RPMI7951 (cell line): Measurements from ENCODE around the gene VAT1. TPM values are rescaled to one million over a fixed set of nuclear protein-coding genes. Genes with fewer than 3 reads are reported as not detected.
"Not testable (repeated sequence)": the region's sequence is repeated elsewhere in the genome, so short reads cannot be mapped to it uniquely, and the experiment has no call there.

Experiments used
- DNase-seq: peaks from one replicate; pipeline ENCODE4 v3.0.0-alpha.2; 2012; ENCODE audit warnings: low read depth
- total RNA-seq: library from RNA; depleted of rRNA; stranded (reverse); fragments of >200 nt; shearing (Covaris generic); gene quantifications from 2 replicates; pipeline ENCODE4 v1.2.3, GENCODE V29; 2014

The VAT1 gene
- total RNA-seq, 1 experiment from 2014 or later, result 97.0 TPM

DNA sequence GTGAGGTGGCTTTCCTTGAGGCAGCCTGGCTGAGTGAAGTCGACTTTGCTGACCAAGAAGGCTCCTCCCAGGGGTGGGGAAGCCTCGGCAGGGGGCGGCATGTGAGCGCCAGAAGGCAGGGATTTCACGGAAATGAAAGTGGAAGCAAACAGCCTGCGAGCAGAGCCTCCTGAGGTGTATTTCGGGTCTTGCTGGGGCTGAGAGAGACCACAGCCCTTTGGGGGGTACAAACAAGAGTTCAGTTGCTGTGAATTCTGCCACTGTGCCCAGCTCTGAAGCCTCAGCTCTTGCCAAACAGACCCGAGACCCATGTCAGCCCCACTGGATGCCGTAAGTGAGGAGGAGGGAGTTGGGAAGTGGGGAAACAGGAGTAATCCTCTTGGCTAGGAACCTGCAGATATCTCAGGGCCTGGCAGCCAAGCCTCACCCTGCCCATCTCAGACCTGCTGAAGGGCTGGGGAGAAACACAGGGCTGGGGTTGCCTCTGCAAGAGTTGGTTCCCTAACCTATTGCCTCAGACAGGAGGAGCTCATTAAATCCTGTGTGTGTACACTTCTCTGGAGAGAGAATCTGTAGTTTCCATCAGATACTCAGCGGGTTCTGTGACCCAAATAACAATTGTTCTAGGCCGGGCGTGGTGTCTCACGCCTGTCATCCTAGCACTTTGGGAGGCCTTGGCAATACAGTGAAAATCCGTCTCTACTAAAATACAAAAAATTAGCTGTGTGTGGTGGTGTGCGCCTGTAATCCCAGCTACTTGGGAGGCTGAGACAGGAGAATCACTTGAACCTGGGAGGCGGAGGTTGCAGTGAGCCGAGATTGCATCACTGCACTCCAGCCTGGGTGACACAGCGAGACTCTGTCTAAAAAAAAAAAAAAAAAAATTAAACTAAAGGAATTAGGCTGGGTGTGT is 15.3 kb downstream of the VAT1 start, which contains the start of gene IFI35:
IFI35 (plus strand) TSS at position 146 of the 913 bp plus-strand sequence; CDS start at position 310, 164 bp downstream.
- peak; percentile 83 for DNase-seq

DNA sequence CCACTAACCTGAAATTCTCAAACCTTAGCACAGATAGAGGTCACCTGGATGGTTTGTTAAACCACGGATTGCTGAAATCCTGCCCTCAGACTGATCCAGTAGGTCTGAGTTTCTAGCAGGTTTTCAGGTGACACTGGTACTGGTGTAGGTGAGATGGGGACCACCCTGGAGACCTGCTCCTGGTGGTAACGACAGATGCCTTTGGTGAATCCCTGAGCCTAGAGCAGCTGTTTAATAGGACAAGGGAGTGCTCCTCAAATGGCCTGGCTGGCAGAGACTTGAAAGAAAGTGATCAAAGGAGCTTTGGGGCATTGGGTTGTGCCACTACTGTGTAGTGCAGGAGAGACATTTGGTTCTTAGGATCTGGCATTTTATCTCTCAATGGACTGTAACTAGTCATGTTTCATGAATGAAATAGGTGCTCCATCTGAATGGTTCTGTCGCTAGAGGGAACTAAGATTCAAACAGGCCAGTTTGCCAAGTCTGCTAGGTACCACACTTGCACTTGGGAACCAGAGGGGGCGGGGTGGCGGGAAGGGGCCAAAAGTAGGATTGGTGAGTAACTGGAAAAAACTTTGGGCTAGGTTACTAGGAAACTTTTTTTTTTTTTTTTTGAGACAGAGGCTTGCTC is 18.5 kb downstream of the VAT1 start:
- peak; percentile 32 for DNase-seq

DNA sequence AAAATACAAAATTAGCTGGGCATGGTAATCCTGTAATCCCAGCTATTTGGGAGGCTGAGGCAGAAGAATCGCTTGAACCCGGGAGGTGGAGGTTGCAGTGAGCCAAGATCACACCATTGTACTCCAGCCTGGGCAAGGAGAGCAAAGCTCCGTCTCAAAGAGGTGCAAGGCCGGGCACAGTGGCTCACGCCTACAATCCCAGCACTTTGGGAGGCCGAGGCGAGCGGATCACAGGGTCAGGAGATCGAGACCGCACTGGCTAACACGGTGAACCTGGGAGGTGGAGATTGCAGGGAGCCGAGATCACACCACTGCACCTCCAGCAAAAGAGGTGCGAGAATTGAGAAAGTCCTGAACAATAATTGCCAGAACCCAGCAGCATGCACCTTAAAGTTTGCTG is 21.3 kb downstream of the VAT1 start:
- not testable (repeated sequence) for DNase-seq

DNA sequence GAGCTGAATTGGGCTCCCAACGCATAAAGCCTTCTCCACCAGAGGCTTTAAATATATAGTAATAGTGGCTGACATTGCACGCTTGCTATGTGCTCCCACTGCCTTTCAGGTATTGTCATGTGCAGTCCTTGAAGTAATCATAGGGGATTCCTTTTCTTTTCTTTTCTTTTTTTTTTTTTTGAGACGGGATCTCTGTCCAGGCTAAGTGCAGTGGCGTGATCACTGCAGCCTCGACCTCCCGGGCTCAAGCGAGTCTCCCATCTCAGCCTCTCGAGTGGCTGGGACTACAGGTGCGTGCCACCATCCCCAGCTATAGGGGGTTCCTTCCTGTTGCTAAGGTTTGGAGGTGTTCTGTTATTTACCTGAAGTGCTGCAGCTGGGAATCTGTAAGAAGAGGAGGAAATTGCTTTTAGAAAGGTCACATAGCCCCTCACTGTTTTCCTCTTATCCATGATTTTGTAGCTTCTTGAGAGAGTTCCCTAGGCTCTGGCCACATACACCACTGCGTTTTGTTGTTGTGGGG is 23.1 kb downstream of the VAT1 start:
- DNase-seq, result no peak

DNA sequence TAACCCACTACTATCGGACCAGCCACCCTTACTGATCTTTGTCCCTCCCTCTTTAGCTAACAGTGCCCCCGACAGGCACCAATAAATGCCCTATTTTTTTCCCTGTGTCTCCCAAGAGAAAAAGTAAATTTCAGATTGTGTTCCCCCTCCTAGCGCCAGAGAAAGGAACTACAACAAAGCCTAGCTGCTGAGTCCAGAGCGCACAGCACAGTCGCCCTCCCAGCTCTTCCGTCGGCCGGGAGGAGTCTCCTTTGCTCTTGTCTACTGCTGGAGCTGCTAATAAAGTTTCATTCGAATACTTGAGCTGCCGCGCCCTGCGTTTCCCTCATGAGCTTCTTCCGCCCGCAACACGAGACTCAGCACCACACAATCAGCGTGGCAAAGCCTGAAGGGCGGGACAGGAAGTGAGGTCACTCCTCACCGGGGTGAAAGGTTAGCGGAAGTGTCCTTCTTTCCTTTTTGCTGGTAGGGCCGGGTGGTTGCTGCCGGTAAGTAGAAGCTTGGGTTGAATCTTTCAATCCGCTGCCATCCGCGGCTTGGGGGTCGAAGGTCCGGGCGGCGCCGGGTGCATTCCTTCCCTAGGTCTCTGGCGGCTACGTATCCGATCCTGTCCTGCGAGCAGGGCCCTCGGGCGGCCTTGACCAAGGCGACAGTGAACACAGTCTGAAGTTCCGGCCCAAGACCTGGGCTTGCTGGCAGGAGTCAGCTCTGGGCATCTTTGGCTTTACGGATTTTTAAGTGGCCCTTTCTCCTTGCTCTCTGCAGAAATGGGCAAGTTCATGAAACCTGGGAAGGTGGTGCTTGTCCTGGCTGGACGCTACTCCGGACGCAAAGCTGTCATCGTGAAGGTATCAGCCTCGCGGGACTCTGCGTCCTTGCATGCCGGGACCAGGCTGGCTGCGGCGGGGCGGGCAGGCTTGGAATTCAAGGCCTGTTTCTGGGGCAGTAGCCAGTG is 23.9 kb downstream of the VAT1 start, which contains the start of gene RPL27:
RPL27 (plus strand) TSS at position 436 of the 955 bp plus-strand sequence; CDS start at position 768, 332 bp downstream.
- DNase-seq, result peak; percentile 100

DNA sequence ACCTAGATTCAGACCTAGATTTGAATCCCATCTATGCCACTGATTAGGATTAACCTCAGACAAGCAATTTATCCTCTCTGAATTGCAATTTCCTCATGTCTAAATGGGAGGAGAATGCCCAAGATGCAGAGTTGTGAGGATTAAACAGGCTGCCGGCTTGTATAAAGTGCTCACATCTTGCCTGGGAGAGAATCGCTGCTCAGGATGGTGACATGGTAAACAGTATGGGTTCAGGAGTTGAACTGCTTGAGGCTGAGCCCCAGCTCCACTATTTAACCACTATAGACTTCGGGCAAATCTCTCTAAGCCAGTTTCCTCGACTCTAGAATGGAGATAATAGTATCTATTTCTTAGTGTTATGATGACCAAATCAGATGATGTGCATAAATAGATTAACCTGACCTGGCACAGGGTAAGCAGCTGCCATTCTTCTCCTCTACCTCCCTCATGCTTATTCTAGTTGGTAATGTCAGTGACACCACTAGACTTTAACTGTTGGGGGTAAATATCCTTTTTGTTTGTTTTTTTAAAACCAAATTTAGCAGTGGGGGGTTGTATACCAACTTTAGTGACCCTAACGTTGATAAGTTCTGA is 24.7 kb downstream of the VAT1 start:
- no peak for DNase-seq

DNA sequence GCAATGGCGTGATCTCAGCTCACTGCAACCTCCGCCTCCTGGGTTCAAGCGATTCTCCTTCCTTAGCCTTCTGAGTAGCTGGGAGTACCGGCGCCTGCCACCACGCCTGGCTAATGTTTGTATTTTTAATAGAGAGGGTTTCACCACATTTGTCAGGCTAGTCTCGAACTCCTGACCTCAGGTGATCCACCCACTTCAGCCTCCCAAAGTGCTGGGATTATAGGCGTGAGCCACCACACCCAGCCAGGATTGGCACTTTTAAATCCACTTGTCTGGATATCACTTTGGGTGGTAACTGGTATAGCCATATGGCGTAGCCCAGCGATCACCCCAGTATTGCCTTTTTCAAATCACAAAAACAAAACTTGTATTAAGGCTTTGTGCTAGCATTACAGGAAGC is 28.3 kb downstream of the VAT1 start:
- DNase-seq, result not testable (repeated sequence)

DNA sequence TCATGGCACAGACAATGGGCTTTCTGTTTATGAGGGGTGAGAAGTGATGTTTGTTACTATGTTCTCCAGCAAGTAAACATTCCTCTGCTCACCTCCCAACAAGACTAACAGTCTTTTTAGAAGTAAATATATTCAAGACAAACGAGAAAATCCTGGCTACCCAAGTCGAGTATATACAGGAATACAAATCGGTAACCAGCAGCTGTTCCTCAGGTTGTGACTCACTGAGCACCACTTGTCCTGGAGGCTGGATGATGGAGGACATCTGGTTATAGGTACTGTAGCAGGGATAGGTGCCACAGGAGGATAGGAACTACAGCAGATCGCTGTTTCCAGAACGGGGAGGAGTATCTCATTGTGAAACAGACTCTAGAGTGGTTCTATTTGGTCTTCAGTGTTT is 29.3 kb downstream of the VAT1 start:
- no peak for DNase-seq

DNA sequence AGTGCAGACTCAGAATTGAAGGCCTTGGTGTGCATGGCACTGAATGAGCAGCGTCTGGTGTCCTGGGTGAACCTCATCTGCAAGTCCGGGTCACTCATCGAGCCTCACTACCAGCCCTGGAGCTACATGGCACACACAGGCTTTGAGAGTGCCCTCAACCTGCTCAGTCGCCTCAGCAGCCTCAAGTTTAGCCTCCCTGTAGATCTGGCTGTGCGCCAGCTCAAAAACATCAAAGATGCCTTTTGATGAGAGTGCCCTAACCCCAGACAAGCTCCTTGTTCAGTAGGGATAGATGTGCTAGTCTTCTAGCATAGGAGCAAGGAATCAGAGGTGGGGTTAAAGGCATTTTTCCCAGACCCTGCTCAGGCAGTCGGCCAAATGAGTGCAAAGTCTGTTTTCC is 30.7 kb downstream of the VAT1 start:
- no peak for DNase-seq

DNA sequence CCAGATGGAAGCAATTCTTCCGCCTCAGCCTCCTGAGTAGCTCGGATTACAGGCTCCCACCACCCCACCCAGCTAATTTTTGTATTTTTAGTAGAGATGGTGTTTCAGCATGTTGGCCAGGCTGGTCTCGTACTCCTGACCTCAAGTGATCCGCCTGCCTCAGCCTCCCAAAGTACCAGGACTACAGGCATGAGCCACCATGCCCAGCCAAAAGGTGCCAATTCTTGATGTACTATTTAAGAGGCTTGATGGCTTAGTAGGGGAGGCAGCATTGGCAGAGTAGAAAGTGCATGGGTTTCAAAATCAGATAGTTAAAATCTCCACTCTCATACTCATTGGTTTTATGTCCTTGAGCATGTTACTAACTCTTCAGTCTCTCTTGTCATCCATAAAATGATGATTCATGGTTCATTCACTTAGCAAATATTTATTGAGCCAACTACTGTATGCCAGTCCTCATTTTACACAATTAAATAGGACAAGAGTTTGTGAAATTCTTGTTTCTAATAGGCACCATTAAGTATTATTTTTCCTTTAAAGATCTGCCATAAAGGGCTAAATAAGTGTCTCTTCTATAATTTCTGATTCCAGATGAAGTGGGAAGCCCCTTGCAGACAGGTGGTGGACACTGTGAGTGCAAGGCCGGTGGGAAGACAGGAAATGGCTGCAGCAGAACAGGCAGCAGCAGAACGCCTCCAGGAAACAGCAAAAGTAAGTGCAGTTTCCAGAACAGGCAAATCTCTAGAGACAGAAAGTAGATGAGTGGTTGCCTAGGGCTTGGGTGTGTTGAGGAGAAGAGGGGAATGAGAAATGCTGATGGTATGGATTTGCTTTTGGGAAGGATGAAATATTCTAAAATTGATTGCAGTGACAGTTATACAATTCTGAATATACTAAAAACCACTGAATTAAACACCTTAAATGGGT is 32.2 kb downstream of the VAT1 start:
- DNase-seq, result peak; percentile 15

DNA sequence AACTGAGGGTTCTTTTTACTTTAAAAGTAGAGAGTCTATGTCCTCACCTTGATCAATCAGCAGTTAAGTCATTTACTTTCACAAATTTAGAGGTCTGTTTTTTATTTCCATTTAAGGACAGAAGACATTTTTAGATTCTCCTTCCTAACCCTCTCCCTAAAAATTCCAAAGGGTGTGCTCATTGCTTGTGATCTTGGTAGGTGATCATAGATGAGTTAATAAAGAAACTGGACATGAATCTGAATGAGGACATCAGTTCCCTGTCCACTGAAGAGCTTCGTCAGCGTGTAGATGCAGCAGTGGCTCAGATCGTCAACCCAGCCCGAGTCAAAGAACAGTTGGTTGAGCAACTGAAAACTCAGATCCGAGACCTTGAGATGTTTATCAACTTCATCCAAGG is 33.0 kb downstream of the VAT1 start:
- no peak for DNase-seq

DNA sequence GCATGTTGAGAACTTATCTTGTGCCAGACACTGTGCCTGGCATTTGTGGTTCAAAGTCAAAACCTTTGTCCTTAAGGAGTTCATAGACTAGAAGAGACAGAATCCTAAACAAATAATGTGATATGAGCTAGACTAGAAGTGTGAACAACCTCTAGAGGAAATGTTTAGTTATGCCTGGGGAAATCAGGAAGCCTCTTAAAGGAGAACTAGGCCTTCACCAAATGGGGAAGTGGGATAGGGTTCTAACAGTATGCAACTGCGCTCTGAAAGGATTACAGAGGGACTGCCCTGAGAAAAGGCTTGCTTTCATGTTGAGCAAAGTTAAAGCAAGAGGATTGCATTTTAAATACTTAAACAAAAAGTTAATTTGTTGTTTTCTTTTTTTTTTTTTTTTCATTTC is 37.0 kb downstream of the VAT1 start:
- DNase-seq, result no peak

DNA sequence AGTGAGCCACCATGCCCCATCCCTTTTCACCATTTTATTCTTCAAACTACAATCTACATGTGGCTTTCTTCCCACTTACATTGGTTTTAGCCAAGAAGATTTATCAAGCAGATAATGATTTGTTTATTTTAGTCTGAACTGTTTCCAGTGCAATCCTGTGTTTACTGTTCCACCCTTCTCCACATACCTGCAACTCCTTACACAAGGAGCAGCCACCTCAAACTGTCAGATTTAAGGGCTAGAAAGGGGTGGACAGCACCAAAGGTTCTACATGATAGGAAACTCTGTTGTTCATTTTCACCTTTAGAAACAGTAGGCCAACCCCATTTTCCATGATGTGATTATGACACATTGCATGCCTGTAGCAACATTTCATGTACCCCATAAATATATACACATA is 39.9 kb downstream of the VAT1 start:
- DNase-seq, result no peak

DNA sequence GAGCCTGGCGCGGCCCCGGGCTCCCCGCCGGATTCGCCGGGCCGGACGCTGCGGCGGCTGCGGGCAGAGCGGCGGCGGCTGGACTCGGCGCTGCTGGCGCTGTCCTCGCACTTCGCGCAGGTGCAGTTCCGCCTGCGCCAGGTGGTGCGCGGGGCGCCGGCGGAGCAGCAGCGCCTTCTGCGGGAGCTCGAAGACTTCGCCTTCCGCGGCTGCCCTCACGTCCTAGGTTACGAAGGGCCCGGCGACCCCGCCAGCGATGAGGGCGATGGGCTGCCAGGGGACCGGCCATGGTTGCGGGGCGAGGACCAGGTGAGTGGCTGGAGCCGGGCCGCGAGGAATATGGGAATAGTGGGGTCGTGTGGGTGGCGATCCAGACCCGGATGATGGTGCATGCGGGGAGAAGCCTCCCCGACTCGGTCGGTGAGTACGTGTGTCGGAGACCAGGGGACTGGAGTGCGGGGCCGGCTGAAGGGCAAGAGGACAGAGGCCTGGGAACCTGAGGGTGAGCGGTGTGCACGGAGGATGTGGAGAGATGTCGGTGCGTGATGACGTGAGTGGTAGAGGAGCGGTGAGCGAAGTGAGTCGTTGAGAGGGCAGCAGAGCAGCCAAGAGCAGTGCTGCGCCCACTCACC is 41.3 kb downstream of the VAT1 start:
- peak; percentile 46 for DNase-seq

DNA sequence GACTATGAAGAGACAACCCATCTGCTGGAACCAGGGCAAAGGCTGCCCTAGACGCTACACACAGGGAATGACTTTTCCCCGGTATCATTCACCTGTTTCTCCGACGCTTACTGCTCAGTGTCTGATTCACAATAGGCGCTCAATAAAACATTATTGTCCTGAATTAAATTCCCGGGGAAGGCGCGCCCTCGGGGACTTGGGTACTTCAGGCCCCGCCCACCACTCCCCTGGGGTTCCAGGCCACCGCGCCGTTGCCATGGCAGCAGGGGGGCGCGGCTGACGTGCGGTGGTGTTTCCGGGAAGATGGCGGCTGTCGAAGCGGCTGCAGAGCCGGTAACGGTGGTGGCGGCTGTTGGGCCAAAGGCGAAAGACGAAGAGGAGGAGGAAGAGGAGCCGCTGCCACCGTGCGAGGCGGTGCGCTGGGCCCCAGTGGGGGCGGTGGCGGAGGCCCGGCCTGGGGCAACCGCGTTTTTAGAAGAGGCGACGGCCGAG is 41.9 kb downstream of the VAT1 start, which contains the start of gene RUNDC1:
RUNDC1 (plus strand) TSS at position 292 of the 492 bp plus-strand sequence; CDS start at position 304, 12 bp downstream.
- peak; percentile 85 for DNase-seq

DNA sequence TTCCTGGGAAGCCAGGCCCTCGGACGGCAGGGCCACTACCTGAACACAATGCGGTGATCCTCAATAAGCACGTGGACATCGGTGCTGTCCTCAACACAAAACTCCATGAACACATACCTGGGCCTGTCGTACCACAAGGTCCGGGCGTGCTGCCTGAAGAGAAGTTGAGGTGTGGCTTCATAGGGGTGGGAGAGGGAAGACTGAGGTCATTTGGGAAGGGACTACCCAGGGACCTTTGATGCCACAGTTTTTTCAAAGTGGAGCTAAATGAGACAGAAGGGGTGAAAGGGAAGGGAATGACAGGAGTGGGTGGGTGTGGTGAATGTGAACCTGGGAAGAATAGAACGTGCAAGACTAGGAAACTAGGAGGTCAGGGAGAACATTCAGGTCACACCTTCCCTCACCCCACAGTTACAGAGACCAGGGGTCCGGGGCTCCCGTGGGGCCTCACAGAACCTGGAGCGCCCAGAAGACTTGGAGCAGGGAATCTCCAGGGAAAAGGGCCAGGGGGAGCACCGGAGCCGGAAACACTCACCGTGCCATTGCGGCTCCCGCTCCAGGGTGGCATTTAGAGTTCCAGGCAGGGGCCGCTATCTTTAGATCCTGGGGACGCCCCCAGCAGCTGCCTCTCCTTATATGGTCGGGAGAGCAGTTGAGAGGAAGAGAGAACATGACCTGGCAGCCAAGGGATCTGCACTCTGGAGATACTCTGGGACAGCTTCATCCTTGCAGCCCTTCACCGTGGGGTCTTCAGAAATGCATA is 42.5 kb downstream of the VAT1 start, which contains the start of gene PTGES3L:
PTGES3L (minus strand) TSS at position 570 of the 763 bp plus-strand sequence; CDS start at position 543, 27 bp downstream.
- peak; percentile 79 for DNase-seq

DNA sequence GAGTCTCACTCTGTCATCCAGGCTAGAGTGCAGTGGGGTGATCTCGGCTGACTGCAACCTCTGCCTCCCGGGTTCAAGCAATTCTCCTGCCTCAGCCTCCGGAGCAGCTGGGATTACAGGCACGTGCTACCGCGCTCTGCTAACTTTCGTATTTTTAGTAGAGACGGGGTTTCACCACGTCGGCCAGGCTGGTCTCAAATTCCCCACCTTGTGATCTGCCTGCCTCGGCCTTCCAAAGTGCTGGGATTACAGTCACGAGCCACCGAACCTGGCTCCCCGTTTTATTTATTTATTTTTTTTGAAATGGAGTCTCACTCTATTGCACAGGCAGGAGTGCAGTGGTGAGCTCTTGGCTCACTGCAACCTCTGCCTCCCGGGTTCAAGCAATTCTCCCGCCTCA is 46.5 kb downstream of the VAT1 start:
- not testable (repeated sequence) for DNase-seq

DNA sequence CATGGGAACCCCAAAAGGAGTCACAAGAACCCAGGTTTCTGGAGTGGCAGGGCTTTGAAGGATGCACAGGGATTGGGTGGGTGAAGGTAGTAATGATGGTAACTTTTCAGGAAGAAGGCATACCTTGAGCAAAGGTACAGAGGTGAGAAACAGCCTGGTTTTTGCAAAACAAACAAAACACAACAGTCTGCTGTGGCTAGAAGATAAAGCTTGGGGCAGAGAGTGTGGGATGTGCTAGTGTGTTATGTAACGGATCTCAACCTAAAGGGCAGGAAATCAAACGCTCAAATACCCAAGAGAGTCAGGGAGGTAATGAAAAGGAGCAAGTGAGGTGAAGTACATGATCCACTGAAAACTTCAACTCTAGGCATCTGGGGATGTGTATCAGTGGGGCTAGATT is 46.9 kb downstream of the VAT1 start:
- DNase-seq, result no peak
